GM21447 (cell line): ENCODE results near the gene KITLG.
"Not testable (repeated sequence)": the region's sequence is repeated elsewhere in the genome, so short reads cannot be mapped to it uniquely, and the experiment has no call there.

Experiments
- ATAC-seq: cut with Tn5 transposase; IDR thresholded peaks from one replicate; pipeline ENCODE4 v1.9.1; 2021; ENCODE audit not compliant: unreplicated experiment

KITLG gene

GRCh38 chr12:88496429-88496828 is 83.8 kb downstream of the KITLG start:
- no peak for ATAC-seq

GRCh38 chr12:88495031-88495430 is 85.2 kb downstream of the KITLG start:
- no peak for ATAC-seq

- no peak for ATAC-seq
Observed at GRCh38 chr12:88494520-88494919, 85.8 kb downstream of the KITLG start.

- ATAC-seq: no peak
Observed at GRCh38 chr12:88493636-88494035, 86.6 kb downstream of the KITLG start.

- no peak for ATAC-seq
Observed at GRCh38 chr12:88490425-88490824, 89.8 kb downstream of the KITLG start.

- ATAC-seq: no peak
Observed at GRCh38 chr12:88472775-88473174, 107.5 kb downstream of the KITLG start.

GRCh38 chr12:88472248-88472647 is 108.0 kb downstream of the KITLG start:
- ATAC-seq: no peak

- ATAC-seq: no peak
Observed at GRCh38 chr12:88471331-88472045, 108.8 kb downstream of the KITLG start.

GRCh38 chr12:88469154-88469553 is 111.1 kb downstream of the KITLG start:
- ATAC-seq: no peak

- ATAC-seq: no peak
Observed at GRCh38 chr12:88468581-88468980, 111.7 kb downstream of the KITLG start.

- not testable (repeated sequence) for ATAC-seq
Observed at GRCh38 chr12:88466708-88467107, 113.6 kb downstream of the KITLG start.

- no peak for ATAC-seq
Observed at GRCh38 chr12:88458327-88458726, 121.9 kb downstream of the KITLG start.

GRCh38 chr12:88453323-88453722 is 126.9 kb downstream of the KITLG start:
- no peak for ATAC-seq

GRCh38 chr12:88451205-88451604 is 129.1 kb downstream of the KITLG start:
- no peak for ATAC-seq

- ATAC-seq: no peak
Observed at GRCh38 chr12:88450136-88450535, 130.1 kb downstream of the KITLG start.

GRCh38 chr12:88448337-88448915 is 131.8 kb downstream of the KITLG start:
- no peak for ATAC-seq

GRCh38 chr12:88445705-88446394 is 134.4 kb downstream of the KITLG start:
- no peak for ATAC-seq

GRCh38 chr12:88444481-88444880 is 135.8 kb downstream of the KITLG start:
- ATAC-seq: no peak
